Neural progenitor cell (in vitro differentiated cells): ENCODE measurements around the gene CHRM4.

Experiments
- EZH2 ChIP-seq: fragments of 200-600 bp; sonication (generic); IDR thresholded peaks from 2 replicates; pipeline ENCODE4 v1.6.1; 2017; ENCODE audit warnings: antibody characterized with exemption, mild to moderate bottlenecking, moderate library complexity
- TF ChIP-seq, protein P1 (sequence below): fragments of 200-600 bp; sonication (generic); IDR thresholded peaks from 2 replicates; pipeline ENCODE4 v1.5.1; 2017; ENCODE audit warnings: antibody characterized with exemption, mild to moderate bottlenecking

DNA sequence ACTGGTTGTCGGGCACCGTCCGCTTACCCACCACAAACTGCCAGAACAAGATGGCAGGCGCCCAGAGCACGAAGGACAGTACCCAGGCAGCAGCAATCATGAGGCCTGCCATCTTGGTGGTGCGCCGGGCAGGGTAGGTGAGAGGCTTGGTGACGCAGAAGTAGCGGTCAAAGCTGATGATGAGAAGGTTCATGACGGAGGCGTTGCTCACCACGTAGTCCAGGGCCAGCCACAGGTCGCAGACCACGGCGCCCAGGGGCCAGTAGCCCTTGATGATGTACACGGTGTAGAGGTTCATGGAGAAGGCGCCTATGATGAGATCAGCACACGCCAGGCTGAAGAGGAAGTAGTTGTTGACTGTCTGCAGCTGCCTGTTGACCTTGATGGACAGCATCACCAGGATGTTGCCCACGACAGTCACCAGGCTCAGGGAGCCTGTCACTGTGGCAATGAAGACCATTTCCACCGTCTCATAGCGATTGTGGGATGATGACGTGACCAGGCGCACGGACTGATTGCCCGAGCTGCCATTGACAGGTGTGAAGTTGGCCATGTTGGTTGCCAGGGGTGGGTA, 5.5 kb downstream of the CHRM4 start:
- no peak for TF ChIP-seq EZH2
- TF ChIP-seq, protein P1, sequence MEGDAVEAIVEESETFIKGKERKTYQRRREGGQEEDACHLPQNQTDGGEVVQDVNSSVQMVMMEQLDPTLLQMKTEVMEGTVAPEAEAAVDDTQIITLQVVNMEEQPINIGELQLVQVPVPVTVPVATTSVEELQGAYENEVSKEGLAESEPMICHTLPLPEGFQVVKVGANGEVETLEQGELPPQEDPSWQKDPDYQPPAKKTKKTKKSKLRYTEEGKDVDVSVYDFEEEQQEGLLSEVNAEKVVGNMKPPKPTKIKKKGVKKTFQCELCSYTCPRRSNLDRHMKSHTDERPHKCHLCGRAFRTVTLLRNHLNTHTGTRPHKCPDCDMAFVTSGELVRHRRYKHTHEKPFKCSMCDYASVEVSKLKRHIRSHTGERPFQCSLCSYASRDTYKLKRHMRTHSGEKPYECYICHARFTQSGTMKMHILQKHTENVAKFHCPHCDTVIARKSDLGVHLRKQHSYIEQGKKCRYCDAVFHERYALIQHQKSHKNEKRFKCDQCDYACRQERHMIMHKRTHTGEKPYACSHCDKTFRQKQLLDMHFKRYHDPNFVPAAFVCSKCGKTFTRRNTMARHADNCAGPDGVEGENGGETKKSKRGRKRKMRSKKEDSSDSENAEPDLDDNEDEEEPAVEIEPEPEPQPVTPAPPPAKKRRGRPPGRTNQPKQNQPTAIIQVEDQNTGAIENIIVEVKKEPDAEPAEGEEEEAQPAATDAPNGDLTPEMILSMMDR, result no peak
